ENCODE data around the gene ZFP92. TPM values are rescaled to one million over a fixed set of nuclear protein-coding genes. Genes with fewer than 3 reads are reported as not detected.

ZFP92 gene
- total RNA-seq, 2 experiments from 2014 or later: 0.03 TPM; not detected in 1

DNA sequence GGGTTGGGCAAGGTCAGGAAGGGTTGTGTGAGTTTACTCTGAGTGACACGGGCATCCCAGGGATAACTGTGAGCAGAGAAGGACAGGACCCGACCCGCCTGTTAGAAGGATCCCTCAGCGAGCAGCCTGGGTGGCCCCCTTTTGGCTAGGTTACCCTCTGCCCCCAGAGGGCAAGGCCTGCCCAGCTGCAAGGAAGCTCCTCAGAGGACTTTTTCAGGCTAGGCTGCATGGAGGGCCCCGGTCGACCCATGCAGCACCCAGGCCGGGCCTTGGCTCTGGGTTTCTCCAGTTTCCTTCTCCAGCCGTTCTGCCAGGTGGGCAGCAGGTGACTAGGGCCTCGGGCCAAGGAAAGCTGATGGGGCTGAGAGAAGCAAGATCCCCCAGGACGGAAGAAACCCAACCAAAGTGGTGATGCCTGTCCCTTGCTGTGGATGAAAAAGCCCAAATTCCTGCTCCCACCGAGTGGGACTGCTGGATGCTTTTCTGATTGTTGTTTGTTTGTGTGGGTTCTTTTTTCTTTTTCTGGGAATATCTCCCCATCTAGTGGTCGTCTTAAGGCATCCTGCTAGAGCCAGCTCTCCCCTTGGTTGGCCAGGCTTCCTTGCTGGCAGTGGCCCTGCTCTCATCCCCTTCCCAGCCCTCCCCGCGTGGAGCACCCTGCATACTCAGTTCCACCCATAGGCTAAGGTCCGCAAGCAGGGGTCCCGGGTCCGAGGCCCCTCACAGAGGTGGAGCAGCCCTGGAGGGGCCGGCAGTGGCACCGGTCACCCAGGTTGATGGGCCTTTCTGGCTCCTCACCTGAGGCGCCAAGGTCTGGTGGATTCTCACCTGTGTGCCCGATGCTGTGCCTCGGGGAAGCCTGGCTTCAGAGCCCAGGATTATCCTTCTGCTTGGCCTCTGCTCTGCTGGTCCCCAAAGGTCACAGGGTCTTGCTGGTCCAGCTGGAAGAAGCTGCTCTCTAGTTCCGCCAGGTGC lies 1.8 kb downstream of the ZFP92 start:
- H3K9me3 ChIP-seq (ENCODE audit: low read length): no peaks in the 10 kb centered on the region
- H3K27ac ChIP-seq (ENCODE audit: low read depth, low read length, poor library complexity, severe bottlenecking): no peak overlapping the region
- H3K4me2 ChIP-seq (ENCODE audit: low read length): no peak overlapping the region
- CTCF ChIA-PET (ENCODE audit: unreplicated experiment): no interaction called here
- no peaks in the 10 kb centered on the region for H3K79me2 ChIP-seq (ENCODE audit: insufficient read depth, low read depth, low read length)
- intact Hi-C loops (cut with micrococcal nuclease; ENCODE audit: unreplicated experiment): no loop called here
- H4K20me1 ChIP-seq (ENCODE audit: insufficient read depth, low read length): no peaks in the 10 kb centered on the region
- POLR2A ChIA-PET: no interaction called here
- no peak overlapping the region for H2AFZ ChIP-seq (ENCODE audit: low read length)
- no peak for TF ChIP-seq EZH2phosphoT487 (IDR thresholded peaks at IDR 0.05; ENCODE audit: borderline replicate concordance, low read depth, low read length)
- peaks cover 3% of the 10 kb centered on the region for H3K4me1 ChIP-seq (ENCODE audit: insufficient read depth, low read length, poor library complexity, severe bottlenecking)
- no peak overlapping the region for H3K4me3 ChIP-seq (ENCODE audit: low read depth, low read length, poor library complexity, severe bottlenecking)
- H3K9me2 ChIP-seq (ENCODE audit: insufficient read depth, low read length): no peaks in the 10 kb centered on the region
- no TSS peak for BruUV-seq (replicated peaks)
- no peaks in the 10 kb centered on the region for H3K36me3 ChIP-seq (ENCODE audit: insufficient read depth, low read length)
- no peak for DNase-seq (ENCODE audit: low spot score)

DNA sequence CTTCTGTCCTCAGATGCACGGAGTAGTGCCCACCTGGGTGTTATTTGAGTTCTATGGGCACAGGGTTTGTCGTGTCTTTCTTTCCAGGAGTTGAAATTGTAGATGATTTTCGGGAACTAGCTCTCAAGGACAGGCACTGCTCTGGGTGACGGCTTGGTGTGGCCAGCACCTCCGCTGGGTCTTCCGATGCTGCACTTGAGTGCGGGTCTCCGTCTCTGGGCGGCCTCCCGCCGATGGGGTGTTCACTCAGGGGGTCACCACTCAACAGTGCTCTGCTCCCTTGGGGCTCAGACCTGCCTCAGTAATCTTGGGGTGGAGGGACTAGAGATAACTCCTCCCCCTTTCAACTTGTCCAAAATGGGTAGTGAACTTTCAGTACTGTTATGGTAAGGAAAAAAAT lies 2.5 kb downstream of the ZFP92 start:
- Histone ChIP-seq H3K4me3 (ENCODE audit: low read depth, low read length, poor library complexity, severe bottlenecking) (no peak overlapping the region), H3K36me3 (ENCODE audit: insufficient read depth, low read length) (no peaks in the 10 kb centered on the region), H3K4me2 (ENCODE audit: low read length) (no peak overlapping the region), H3K9me2 (ENCODE audit: insufficient read depth, low read length) (no peaks in the 10 kb centered on the region), H4K20me1 (ENCODE audit: insufficient read depth, low read length) (no peaks in the 10 kb centered on the region), H3K27ac (ENCODE audit: low read depth, low read length, poor library complexity, severe bottlenecking) (no peak overlapping the region), H3K9me3 (ENCODE audit: low read length) (no peaks in the 10 kb centered on the region), H2AFZ (ENCODE audit: low read length) (no peak overlapping the region), H3K4me1 (ENCODE audit: insufficient read depth, low read length, poor library complexity, severe bottlenecking) (peaks cover 3% of the 10 kb centered on the region), H3K79me2 (ENCODE audit: insufficient read depth, low read depth, low read length) (no peaks in the 10 kb centered on the region)
- no TSS peak for BruUV-seq (replicated peaks)
- ChIA-PET CTCF (ENCODE audit: unreplicated experiment) (no interaction called here), POLR2A (no interaction called here)
- DNase-seq (ENCODE audit: low spot score): no peak
- intact Hi-C loops (cut with micrococcal nuclease; ENCODE audit: unreplicated experiment): no loop called here
- TF ChIP-seq EZH2phosphoT487 (IDR thresholded peaks at IDR 0.05; ENCODE audit: borderline replicate concordance, low read depth, low read length): no peak
- TF ChIP-seq, protein P1, sequence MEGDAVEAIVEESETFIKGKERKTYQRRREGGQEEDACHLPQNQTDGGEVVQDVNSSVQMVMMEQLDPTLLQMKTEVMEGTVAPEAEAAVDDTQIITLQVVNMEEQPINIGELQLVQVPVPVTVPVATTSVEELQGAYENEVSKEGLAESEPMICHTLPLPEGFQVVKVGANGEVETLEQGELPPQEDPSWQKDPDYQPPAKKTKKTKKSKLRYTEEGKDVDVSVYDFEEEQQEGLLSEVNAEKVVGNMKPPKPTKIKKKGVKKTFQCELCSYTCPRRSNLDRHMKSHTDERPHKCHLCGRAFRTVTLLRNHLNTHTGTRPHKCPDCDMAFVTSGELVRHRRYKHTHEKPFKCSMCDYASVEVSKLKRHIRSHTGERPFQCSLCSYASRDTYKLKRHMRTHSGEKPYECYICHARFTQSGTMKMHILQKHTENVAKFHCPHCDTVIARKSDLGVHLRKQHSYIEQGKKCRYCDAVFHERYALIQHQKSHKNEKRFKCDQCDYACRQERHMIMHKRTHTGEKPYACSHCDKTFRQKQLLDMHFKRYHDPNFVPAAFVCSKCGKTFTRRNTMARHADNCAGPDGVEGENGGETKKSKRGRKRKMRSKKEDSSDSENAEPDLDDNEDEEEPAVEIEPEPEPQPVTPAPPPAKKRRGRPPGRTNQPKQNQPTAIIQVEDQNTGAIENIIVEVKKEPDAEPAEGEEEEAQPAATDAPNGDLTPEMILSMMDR (conservative IDR thresholded peaks at IDR 0.05; ENCODE audit: low read length): no peak

GRCh38 chrX:153414856-153415510 lies 3.7 kb downstream of the ZFP92 start:
- Histone ChIP-seq H3K9me3 (ENCODE audit: low read length) (no peaks in the 10 kb centered on the region), H2AFZ (ENCODE audit: low read length) (no peak overlapping the region), H3K4me1 (ENCODE audit: insufficient read depth, low read length, poor library complexity, severe bottlenecking) (peaks cover 3% of the 10 kb centered on the region), H3K27ac (ENCODE audit: low read depth, low read length, poor library complexity, severe bottlenecking) (no peak overlapping the region), H3K4me2 (ENCODE audit: low read length) (no peak overlapping the region), H3K79me2 (ENCODE audit: insufficient read depth, low read depth, low read length) (no peaks in the 10 kb centered on the region), H3K36me3 (ENCODE audit: insufficient read depth, low read length) (no peaks in the 10 kb centered on the region), H3K9me2 (ENCODE audit: insufficient read depth, low read length) (no peaks in the 10 kb centered on the region), H3K4me3 (ENCODE audit: low read depth, low read length, poor library complexity, severe bottlenecking) (no peak overlapping the region), H4K20me1 (ENCODE audit: insufficient read depth, low read length) (no peaks in the 10 kb centered on the region)
- POLR2A ChIA-PET: no interaction called here
- no TSS peak for BruUV-seq (replicated peaks)
- no peak for DNase-seq (ENCODE audit: low spot score)
- CTCF ChIA-PET (ENCODE audit: unreplicated experiment): no interaction called here
- TF ChIP-seq, protein P1 (conservative IDR thresholded peaks at IDR 0.05; ENCODE audit: low read length): no peak
- no peak for TF ChIP-seq EZH2phosphoT487 (IDR thresholded peaks at IDR 0.05; ENCODE audit: borderline replicate concordance, low read depth, low read length)
- intact Hi-C loops (cut with micrococcal nuclease; ENCODE audit: unreplicated experiment): no loop called here
